IPS-NIHi7 (cell line): Measurements from ENCODE around the gene ERG.

Source experiments
- DNase-seq: peaks from one replicate; pipeline ENCODE4 v3.0.0; 2012; ENCODE audit warnings: mixed read lengths; ENCODE audit errors: extremely low spot score

Gene ERG

DNA sequence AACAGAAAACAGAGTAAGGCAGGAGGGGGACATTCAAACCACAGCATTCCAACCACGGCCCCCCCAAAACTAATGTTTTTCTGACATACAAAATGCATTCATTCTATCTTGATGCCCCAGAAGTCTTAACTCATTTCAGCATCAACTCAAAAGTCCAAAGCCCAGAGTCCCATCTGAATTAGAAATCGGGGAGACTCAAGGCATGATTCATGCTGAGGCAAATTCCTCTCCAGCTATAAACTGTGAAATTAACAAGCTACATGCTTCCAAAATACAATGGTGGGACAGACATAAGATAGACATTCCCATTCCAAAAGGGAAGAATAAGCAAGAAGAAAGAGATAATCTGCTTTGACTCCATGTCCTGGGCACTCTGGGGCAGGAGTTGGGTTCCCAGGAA lies 167.6 kb downstream of the ERG start:
- DNase-seq, result no peak
